ENCODE measurements around the gene ERCC2. TPM values are rescaled to one million over a fixed set of nuclear protein-coding genes. Genes with fewer than 3 reads are reported as not detected.
"Not testable (repeated sequence)": the region's sequence is repeated elsewhere in the genome, so short reads cannot be mapped to it uniquely, and the experiment has no call there.

ERCC2 gene
- total and polyA plus RNA-seq, 9 donors = 6.6 to 19.9 (median 15.0) TPM

- Histone ChIP-seq H3K9me3 (replicated peaks; ENCODE audit: control insufficient read depth, low read depth, low read length) (no peaks in the 10 kb centered on the region), H3K27me3 (ENCODE audit: control insufficient read depth, insufficient read depth, low read length) (peaks cover 46% of the 10 kb centered on the region), H3K27ac (ENCODE audit: low read length) (no peak within 1 kb of the TSS), H3K4me1 (ENCODE audit: control insufficient read depth, insufficient read depth, low read length) (peaks cover 7% of the 10 kb centered on the region), H3K4me3 (ENCODE audit: low read length) (no peak within 1 kb of the TSS), H3K36me3 (ENCODE audit: control insufficient read depth, insufficient read depth, low read length) (no peaks in the 10 kb centered on the region)
- 4% methylated on average over 46 of the region's 50 CpGs for WGBS (ENCODE audit: insufficient coverage)
- DNase-seq = no peak
Measured at GRCh38 chr19:45340232-45340898, 30.0 kb downstream of the ERCC2 start, which contains the start of gene KLC3. Gene KLC3, plus strand, starts transcription at chr19:45340750. Its CDS starts 4,792 bp downstream, at chr19:45345542.

- Histone ChIP-seq H3K4me3 (ENCODE audit: low read length) (no peak overlapping the region), H3K27me3 (ENCODE audit: control insufficient read depth, insufficient read depth, low read length) (peaks cover 39% of the 10 kb centered on the region), H3K27ac (ENCODE audit: low read length) (no peak overlapping the region), H3K36me3 (ENCODE audit: control insufficient read depth, insufficient read depth, low read length) (no peaks in the 10 kb centered on the region), H3K9me3 (replicated peaks; ENCODE audit: control insufficient read depth, low read depth, low read length) (no peaks in the 10 kb centered on the region), H3K4me1 (ENCODE audit: control insufficient read depth, insufficient read depth, low read length) (peaks cover 7% of the 10 kb centered on the region)
- DNase-seq = no peak
- WGBS (ENCODE audit: insufficient coverage) = 76% methylated on average over 3 of the region's 6 CpGs
Measured at GRCh38 chr19:45339629-45340028, 30.7 kb downstream of the ERCC2 start.

GRCh38 chr19:45336696-45337251 is 33.6 kb downstream of the ERCC2 start:
- no peaks in the 10 kb centered on the region for H3K36me3 ChIP-seq (ENCODE audit: control insufficient read depth, insufficient read depth, low read length)
- no peak for DNase-seq
- WGBS (ENCODE audit: insufficient coverage) = 44% methylated on average over 8 of the region's 11 CpGs

GRCh38 chr19:45334881-45335280 is 35.5 kb downstream of the ERCC2 start:
- H3K9me3 ChIP-seq (replicated peaks; ENCODE audit: control insufficient read depth, low read depth, low read length); H3K4me3 ChIP-seq (ENCODE audit: low read length); H3K4me1 ChIP-seq (ENCODE audit: control insufficient read depth, insufficient read depth, low read length); H3K27ac ChIP-seq (ENCODE audit: low read length); H3K36me3 ChIP-seq (ENCODE audit: control insufficient read depth, insufficient read depth, low read length); DNase-seq; H3K27me3 ChIP-seq (ENCODE audit: control insufficient read depth, insufficient read depth, low read length): not testable (repeated sequence)
- 90% methylated on average over 2 of the region's 4 CpGs for WGBS (ENCODE audit: insufficient coverage)

More at GRCh38 chr19:45336696-45337251, 33.6 kb downstream of the ERCC2 start:
- H3K4me1 ChIP-seq (ENCODE audit: control insufficient read depth, insufficient read depth, low read length) = peaks cover 7% of the 10 kb centered on the region
- H3K4me3 ChIP-seq (ENCODE audit: low read length) = no peak overlapping the region
- H3K9me3 ChIP-seq (replicated peaks; ENCODE audit: control insufficient read depth, low read depth, low read length) = no peaks in the 10 kb centered on the region
- peaks cover 22% of the 10 kb centered on the region for H3K27me3 ChIP-seq (ENCODE audit: control insufficient read depth, insufficient read depth, low read length)
- no peak overlapping the region for H3K27ac ChIP-seq (ENCODE audit: low read length)

GRCh38 chr19:45333609-45334303 is 36.6 kb downstream of the ERCC2 start:
- no peak for DNase-seq
- peaks cover 3% of the 10 kb centered on the region for H3K4me1 ChIP-seq (ENCODE audit: control insufficient read depth, insufficient read depth, low read length)
- H3K36me3 ChIP-seq (ENCODE audit: control insufficient read depth, insufficient read depth, low read length) = no peaks in the 10 kb centered on the region
- no peak overlapping the region for H3K4me3 ChIP-seq (ENCODE audit: low read length)
- no peak overlapping the region for H3K27ac ChIP-seq (ENCODE audit: low read length)
- no peaks in the 10 kb centered on the region for H3K9me3 ChIP-seq (replicated peaks; ENCODE audit: control insufficient read depth, low read depth, low read length)
- no peaks in the 10 kb centered on the region for H3K27me3 ChIP-seq (ENCODE audit: control insufficient read depth, insufficient read depth, low read length)
- 46% methylated on average over 2 of the region's 10 CpGs for WGBS (ENCODE audit: insufficient coverage)

- Histone ChIP-seq H3K4me3 (ENCODE audit: low read length) (no peak overlapping the region), H3K9me3 (replicated peaks; ENCODE audit: control insufficient read depth, low read depth, low read length) (no peaks in the 10 kb centered on the region), H3K4me1 (ENCODE audit: control insufficient read depth, insufficient read depth, low read length) (peaks cover under 1% of the 10 kb centered on the region), H3K27ac (ENCODE audit: low read length) (no peak overlapping the region), H3K27me3 (ENCODE audit: control insufficient read depth, insufficient read depth, low read length) (no peaks in the 10 kb centered on the region), H3K36me3 (ENCODE audit: control insufficient read depth, insufficient read depth, low read length) (no peaks in the 10 kb centered on the region)
- no peak for DNase-seq
- WGBS (ENCODE audit: insufficient coverage) = 78% methylated on average over 7 of the region's 7 CpGs
Measured at GRCh38 chr19:45331411-45331810, 39.0 kb downstream of the ERCC2 start.

GRCh38 chr19:45327404-45328143 is 42.8 kb downstream of the ERCC2 start:
- H3K4me1 ChIP-seq (ENCODE audit: control insufficient read depth, insufficient read depth, low read length) = peaks cover 22% of the 10 kb centered on the region
- H3K27me3 ChIP-seq (ENCODE audit: control insufficient read depth, insufficient read depth, low read length) = peaks cover 16% of the 10 kb centered on the region
- H3K9me3 ChIP-seq (replicated peaks; ENCODE audit: control insufficient read depth, low read depth, low read length) = no peaks in the 10 kb centered on the region
- H3K36me3 ChIP-seq (ENCODE audit: control insufficient read depth, insufficient read depth, low read length) = no peaks in the 10 kb centered on the region
- no peak for DNase-seq
- 73% methylated on average over 9 of the region's 13 CpGs for WGBS (ENCODE audit: insufficient coverage)
- H3K4me3 ChIP-seq (ENCODE audit: low read length) = no peak overlapping the region
- no peak overlapping the region for H3K27ac ChIP-seq (ENCODE audit: low read length)

GRCh38 chr19:45324349-45324907 is 45.9 kb downstream of the ERCC2 start:
- Histone ChIP-seq H3K36me3 (ENCODE audit: control insufficient read depth, insufficient read depth, low read length) (peaks cover 4% of the 10 kb centered on the region), H3K27ac (ENCODE audit: low read length) (peak overlapping the region; percentile 95), H3K4me1 (ENCODE audit: control insufficient read depth, insufficient read depth, low read length) (peaks cover 23% of the 10 kb centered on the region), H3K4me3 (ENCODE audit: low read length) (peak overlapping the region; percentile 47), H3K9me3 (replicated peaks; ENCODE audit: control insufficient read depth, low read depth, low read length) (no peaks in the 10 kb centered on the region), H3K27me3 (ENCODE audit: control insufficient read depth, insufficient read depth, low read length) (peaks cover 18% of the 10 kb centered on the region)
- DNase-seq = no peak
- 59% methylated on average over 6 of the region's 11 CpGs for WGBS (ENCODE audit: insufficient coverage)

- peak overlapping the region; percentile 98 for H3K27ac ChIP-seq (ENCODE audit: low read length)
Measured at GRCh38 chr19:45323671-45324081, 46.7 kb downstream of the ERCC2 start.

More at GRCh38 chr19:45323671-45324081, 46.7 kb downstream of the ERCC2 start:
- no peaks in the 10 kb centered on the region for H3K9me3 ChIP-seq (replicated peaks; ENCODE audit: control insufficient read depth, low read depth, low read length)
- H3K4me3 ChIP-seq (ENCODE audit: low read length) = peak overlapping the region; percentile 47
- peaks cover 18% of the 10 kb centered on the region for H3K27me3 ChIP-seq (ENCODE audit: control insufficient read depth, insufficient read depth, low read length)
- H3K36me3 ChIP-seq (ENCODE audit: control insufficient read depth, insufficient read depth, low read length) = peaks cover 9% of the 10 kb centered on the region
- WGBS (ENCODE audit: insufficient coverage) = 1% methylated on average over 20 of the region's 30 CpGs
- DNase-seq = peak; percentile 79
- peaks cover 28% of the 10 kb centered on the region for H3K4me1 ChIP-seq (ENCODE audit: control insufficient read depth, insufficient read depth, low read length)

All from muscle of leg (tissue), 11 donors.